Urothelium cell line (cell line): ENCODE results near the gene CTNNBIP1.

Source experiments
- DNase-seq: peaks from one replicate; pipeline ENCODE4 v3.0.0; 2011; ENCODE audit warnings: low spot score, mixed read lengths
- FAIRE-seq: peaks from 2 replicates; lab custom pipeline; 2011; peaks lifted over from hg19 to GRCh38; lab: Jason Lieb, UNC

Gene CTNNBIP1

GRCh38 chr1:9838946-9839345, 71.1 kb downstream of the CTNNBIP1 start:
- no peak for FAIRE-seq

DNA sequence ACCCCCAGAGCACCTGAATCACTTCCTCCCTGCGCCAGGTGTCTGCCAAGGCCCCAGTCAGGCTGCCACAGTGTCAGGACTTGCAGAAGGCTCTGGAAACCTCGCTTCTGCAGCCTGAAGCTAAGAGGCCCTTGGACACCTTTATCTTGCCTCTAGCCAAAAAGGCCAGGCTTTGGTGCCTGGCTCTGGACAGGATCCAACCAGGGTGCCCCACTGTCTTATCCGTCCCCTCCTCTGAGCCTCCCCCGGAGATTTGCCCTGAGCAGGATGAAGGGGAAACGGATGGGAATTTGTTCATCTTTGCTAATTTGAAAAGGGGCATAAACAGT, 73.5 kb downstream of the CTNNBIP1 start:
- DNase-seq, result no peak
- FAIRE-seq, result no peak

More at GRCh38 chr1:9838946-9839345, 71.1 kb downstream of the CTNNBIP1 start:
- no peak for DNase-seq

DNA sequence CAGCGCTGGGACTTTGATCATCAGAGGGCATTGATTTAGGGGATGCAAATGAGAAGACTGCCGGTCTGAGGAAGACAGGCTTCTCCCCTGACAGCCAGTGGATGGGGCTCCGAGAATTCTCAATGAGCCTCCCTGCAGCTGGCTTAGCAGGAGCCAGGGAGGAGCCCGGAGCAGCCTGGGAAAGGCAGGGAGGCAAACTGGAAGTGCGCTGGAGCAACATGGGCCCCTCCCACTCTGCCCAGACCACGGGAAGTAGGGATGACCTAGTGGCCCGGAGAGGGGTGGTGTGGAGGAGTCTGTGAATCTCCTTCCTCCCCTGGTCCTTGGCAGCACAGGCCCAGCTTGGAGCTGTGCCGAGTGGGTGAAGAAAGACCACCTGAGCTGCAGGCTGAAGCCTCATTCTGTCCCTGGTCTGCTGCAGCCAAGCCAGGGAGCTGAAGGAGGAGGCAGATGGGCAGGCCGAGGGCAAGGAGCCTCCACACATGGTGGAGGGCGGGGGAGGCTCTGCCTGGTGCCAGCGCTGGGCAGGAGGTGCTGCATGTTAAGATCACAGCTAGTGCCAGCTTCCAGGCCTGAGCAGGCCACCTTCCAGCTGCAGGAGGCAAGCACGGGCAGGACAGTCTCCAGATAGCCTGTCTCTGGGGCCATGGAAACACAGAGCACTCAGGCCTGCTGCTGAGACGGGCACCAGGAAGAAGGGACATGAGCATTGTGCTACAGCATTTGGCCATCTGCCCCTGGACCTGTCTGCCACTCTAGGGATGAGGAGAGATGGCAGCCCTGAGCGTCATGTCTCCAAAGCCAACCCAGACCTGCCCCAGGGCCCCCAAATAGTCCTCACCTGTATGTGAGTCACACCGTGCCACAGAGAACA, 74.1 kb downstream of the CTNNBIP1 start:
- FAIRE-seq, result peak; percentile 82
- DNase-seq, result peak; percentile 46

GRCh38 chr1:9835404-9835757, 74.7 kb downstream of the CTNNBIP1 start:
- no peak for DNase-seq
- no peak for FAIRE-seq

DNA sequence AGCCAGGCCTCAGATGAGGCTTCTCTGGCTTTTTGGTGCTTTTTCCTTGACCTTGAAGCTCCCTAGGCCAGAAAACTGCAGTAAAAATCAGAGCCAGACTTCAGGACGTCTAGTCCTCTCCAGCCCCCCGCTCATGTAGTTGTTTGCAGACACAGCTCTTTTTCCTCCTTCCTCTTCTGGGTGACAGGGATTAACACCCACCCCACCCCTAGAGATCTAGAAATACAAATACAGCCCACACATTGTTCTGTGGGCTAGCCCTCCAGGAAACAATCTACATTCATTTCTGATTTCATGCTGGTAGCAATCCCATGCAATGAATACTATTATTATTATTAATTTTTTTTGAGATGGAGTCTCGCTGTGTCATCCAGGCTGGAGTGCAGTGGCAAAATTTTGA, 76.4 kb downstream of the CTNNBIP1 start:
- DNase-seq, result no peak
- no peak for FAIRE-seq

- DNase-seq, result no peak
- no peak for FAIRE-seq
Observed at GRCh38 chr1:9827558-9828185, 82.4 kb downstream of the CTNNBIP1 start.

GRCh38 chr1:9826616-9827015, 83.5 kb downstream of the CTNNBIP1 start:
- no peak for FAIRE-seq
- no peak for DNase-seq

DNA sequence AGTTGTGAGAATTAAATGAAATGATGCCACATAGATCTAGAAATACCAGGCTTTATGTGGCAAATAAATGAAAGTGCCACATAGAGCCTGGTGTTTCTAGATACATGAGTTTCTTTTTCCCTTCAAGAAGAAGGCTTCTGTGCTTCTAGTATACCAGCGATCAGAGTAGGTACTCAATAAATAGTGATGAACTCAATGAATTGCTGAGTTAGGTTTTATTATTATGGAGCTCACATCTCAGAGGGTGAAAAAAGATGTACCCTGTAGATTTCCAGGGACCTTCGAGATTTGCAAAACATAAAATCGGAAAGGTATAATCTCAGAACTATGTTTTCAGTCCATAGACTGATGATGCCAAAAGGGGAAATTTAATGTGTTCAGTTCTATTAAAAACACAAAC, 84.0 kb downstream of the CTNNBIP1 start:
- FAIRE-seq, result no peak
- DNase-seq, result no peak

DNA sequence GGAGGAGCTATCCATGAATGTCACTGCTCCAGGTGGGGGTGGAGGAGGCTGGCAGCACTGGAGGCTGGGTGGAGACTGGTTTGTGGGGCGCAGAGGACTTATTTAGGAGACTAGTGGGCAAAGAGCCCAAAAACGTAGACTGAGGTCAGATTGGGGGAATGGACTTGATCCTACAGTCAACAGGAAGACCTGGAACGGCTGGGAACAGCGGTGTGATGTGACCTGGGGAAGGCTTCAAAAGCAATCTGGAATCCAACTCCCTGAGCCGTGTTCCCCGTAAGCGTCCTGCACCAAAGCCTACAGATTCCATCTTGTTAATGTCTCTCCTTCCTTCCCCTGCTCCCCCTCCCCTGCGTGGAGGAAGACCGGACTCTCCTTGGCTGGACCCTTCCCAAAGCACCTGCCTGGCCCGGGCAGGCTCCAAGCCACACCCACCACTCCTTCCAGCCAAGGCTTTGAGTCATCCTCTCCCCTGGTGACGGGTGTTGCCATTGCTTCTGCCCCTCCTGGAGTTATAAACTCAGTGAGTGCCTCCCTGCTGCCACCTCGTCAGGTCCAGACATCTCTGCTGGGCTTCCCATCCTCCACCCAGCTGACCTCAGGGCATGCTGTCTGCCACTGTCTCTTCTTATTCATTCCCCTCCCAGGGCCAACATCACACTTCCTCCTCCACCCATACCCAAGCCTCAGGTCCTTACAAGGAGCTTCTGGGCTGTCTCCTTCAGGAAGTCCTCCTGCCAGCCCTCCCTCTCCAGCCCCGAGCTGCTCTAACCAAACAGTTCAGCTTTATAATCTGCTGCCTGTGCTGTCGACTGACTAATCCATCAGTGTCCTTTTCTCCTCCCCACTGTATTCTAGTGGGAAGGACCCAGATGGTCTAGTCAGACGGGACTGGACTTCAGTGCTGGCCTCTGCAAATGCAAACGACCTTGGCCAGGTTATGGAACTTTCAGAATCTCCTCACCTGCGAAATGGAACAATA, 84.7 kb downstream of the CTNNBIP1 start:
- DNase-seq (peak; percentile 92), FAIRE-seq (peak; percentile 9)

DNA sequence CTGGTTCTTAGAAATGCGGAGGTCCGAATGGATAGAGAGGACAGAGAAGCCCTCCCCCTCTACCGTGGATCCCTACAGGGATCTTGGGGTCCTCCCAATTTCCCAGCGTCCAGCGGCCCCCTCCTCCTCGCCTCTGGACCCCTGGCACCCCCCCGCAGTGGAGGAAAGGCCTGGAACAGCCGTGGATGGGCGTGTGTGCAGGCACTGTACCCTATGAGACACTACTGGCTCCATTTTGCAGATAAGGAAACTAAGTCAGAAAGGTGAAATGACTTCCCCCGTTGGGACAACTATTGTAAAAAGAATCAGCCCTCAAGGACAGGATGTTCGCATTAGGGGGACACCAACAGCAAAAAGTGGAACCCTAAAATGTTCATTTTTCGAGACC, 85.4 kb downstream of the CTNNBIP1 start:
- DNase-seq (no peak), FAIRE-seq (no peak)

DNA sequence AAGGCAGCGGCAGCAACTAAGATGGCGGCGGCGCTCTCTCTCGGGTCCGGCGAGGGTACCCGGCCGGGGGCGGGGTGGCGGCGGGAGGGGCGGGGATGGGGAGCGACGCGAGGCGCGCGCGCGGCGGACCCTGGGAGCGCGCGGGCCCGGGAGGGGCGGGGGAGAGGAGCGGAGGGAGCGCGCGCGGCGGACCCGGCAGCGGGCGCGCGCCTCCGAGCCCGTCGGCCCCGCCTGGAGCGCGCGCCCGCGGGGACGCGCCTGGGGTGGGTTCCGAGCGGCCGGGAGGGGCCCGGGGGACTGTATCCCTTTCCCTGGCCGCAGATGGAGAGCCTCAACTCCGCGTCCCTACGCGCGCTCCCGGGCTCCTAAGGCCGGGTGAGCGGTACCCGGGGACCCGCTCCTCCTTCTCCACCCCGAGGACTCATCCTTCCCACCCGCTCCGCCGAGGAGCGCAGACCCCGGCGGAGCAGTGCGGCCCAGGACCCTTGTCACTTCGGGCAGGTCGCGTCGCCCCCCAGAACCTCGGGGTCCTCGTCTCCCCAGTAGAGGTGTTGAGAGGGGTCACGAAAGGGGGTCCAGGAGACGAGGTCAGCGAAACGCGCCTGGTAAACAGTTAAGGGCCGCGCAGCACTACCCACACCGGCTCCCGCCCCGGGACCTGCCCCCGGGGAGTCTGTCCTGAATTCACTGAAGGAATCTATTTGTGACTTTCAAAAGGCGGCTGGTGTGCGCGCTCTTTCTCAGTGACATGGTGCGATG, 85.9 kb downstream of the CTNNBIP1 start, which contains the start of gene CLSTN1:
TSS of gene CLSTN1 (minus strand) at position 23 of the 759 bp plus-strand sequence. CDS start 232 bp downstream, outside the sequence.
- FAIRE-seq, result no peak
- peak; percentile 96 for DNase-seq

GRCh38 chr1:9823693-9823942, 86.5 kb downstream of the CTNNBIP1 start:
- FAIRE-seq (no peak), DNase-seq (no peak)

- FAIRE-seq, result no peak
- DNase-seq, result peak; percentile 38
Observed at GRCh38 chr1:9822897-9823692, 87.0 kb downstream of the CTNNBIP1 start.

DNA sequence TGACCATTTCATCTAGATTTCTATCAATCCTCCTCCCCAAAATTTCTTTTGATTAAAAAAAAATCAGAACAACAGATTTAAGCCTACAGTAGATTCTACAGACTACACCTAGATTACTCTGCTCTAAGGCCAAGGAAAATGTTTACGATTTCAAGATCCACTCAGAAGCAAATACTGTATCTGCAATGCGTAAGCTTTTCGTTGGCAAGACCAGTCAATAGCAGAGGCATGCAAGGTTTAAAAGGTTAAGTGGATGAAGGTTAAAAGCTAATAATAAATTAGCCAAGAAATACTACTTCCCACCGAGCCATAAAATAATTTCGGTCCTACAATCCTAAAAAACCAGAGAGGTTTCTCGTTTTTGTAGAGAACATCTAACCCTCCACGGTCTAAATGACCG, 87.6 kb downstream of the CTNNBIP1 start:
- FAIRE-seq (no peak), DNase-seq (no peak)

GRCh38 chr1:9821710-9822109, 88.4 kb downstream of the CTNNBIP1 start:
- no peak for DNase-seq
- FAIRE-seq, result no peak

DNA sequence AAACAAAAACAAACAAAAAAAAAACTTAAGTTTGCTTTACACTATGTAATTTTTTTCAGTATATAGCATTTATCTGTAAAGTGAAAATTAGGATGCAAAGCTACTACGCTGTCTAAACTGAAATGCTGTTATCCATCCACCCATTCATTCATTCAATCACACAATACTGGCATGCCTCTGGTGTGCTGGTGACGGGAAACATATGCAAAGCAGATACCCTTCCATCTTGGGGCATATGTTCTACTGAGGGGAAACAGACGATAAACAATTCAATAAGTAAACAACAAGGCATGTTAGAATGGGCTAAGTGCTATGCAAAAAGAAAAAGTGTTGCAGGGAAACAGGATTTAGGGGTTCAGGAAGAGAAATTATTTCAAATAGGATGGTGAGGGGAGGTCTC, 89.5 kb downstream of the CTNNBIP1 start:
- FAIRE-seq, result no peak
- DNase-seq, result no peak

GRCh38 chr1:9817734-9818133, 92.3 kb downstream of the CTNNBIP1 start:
- FAIRE-seq (no peak), DNase-seq (no peak)

DNA sequence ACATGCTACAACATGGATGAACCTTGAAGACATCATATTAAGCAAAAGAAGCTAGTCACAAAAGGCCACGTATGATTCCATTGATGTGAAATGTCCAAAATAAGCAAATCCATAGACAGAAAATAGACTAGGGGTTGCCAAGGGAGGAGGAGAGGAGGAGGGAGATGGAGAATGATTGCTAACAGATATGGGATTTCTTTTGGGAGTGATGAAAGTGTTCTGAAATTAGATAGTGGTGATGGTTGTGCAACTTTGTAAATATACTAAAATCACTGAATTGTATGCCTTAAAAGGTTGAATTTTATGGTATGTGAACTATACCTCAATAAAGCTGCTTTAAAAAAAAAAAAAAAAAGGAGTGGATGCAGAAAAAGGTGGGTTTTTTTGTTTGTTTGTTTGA, 93.9 kb downstream of the CTNNBIP1 start:
- FAIRE-seq (no peak), DNase-seq (no peak)

GRCh38 chr1:9815150-9815549, 94.9 kb downstream of the CTNNBIP1 start:
- DNase-seq (no peak), FAIRE-seq (no peak)

- DNase-seq (no peak), FAIRE-seq (no peak)
Observed at GRCh38 chr1:9814619-9815018, 95.5 kb downstream of the CTNNBIP1 start.
